Measurements from ENCODE around the gene NFX1.

The NFX1 gene

GRCh38 chr9:33256236-33256635 lies 34.1 kb upstream of the NFX1 start:
- no peak for TF ChIP-seq CTCF (IDR thresholded peaks at IDR 0.05; ENCODE audit: low read depth, low read length, missing control alignments)
- H3K4me3 ChIP-seq (ENCODE audit: low read depth, low read length), result no peak overlapping the region
- no peak for DNase-seq (ENCODE audit: low read depth)

GRCh38 chr9:33257276-33257675 lies 33.0 kb upstream of the NFX1 start:
- TF ChIP-seq CTCF (IDR thresholded peaks at IDR 0.05; ENCODE audit: low read depth, low read length, missing control alignments), result no peak
- no peak for DNase-seq (ENCODE audit: low read depth)
- no peak overlapping the region for H3K4me3 ChIP-seq (ENCODE audit: low read depth, low read length)

- DNase-seq (ENCODE audit: low read depth), result no peak
- TF ChIP-seq CTCF (IDR thresholded peaks at IDR 0.05; ENCODE audit: low read depth, low read length, missing control alignments), result no peak
- no peak overlapping the region for H3K4me3 ChIP-seq (ENCODE audit: low read depth, low read length)
These were observed 29.9 kb upstream of the NFX1 start for GRCh38 chr9:33260372-33260771.

- no peak for TF ChIP-seq CTCF (IDR thresholded peaks at IDR 0.05; ENCODE audit: low read depth, low read length, missing control alignments)
- no peak for DNase-seq (ENCODE audit: low read depth)
- peak overlapping the region; percentile 84 for H3K4me3 ChIP-seq (ENCODE audit: low read depth, low read length)
These were observed 26.9 kb upstream of the NFX1 start for GRCh38 chr9:33263131-33264002.

- H3K4me3 ChIP-seq (ENCODE audit: low read depth, low read length), result peak overlapping the region; percentile 84
- no peak for TF ChIP-seq CTCF (IDR thresholded peaks at IDR 0.05; ENCODE audit: low read depth, low read length, missing control alignments)
- DNase-seq (ENCODE audit: low read depth), result no peak
These were observed 26.3 kb upstream of the NFX1 start for GRCh38 chr9:33264003-33264472.

- peak within 1 kb of the TSS; percentile 84 for H3K4me3 ChIP-seq (ENCODE audit: low read depth, low read length)
- TF ChIP-seq CTCF (IDR thresholded peaks at IDR 0.05; ENCODE audit: low read depth, low read length, missing control alignments), result peak; percentile 9
- DNase-seq (ENCODE audit: low read depth), result peak; percentile 97
These were observed 25.7 kb upstream of the NFX1 start, which contains the start of the genes BAG1 and CHMP5 for GRCh38 chr9:33264473-33265177. Gene BAG1, minus strand, starts transcription at chr9:33264708. Gene CHMP5, plus strand, starts transcription at chr9:33265049. Its CDS starts 30 bp downstream, at chr9:33265079.

Data from GM12864 (cell line).